DLD1 (cell line): ENCODE data around the gene ZDHHC3.

Experiments
- in situ Hi-C: cut with HindIII; loops from 2 replicates; pipeline ENCODE4 v1.10.0; 2017; ENCODE audit warnings: low sequenced_read_pairs

The ZDHHC3 gene

DNA sequence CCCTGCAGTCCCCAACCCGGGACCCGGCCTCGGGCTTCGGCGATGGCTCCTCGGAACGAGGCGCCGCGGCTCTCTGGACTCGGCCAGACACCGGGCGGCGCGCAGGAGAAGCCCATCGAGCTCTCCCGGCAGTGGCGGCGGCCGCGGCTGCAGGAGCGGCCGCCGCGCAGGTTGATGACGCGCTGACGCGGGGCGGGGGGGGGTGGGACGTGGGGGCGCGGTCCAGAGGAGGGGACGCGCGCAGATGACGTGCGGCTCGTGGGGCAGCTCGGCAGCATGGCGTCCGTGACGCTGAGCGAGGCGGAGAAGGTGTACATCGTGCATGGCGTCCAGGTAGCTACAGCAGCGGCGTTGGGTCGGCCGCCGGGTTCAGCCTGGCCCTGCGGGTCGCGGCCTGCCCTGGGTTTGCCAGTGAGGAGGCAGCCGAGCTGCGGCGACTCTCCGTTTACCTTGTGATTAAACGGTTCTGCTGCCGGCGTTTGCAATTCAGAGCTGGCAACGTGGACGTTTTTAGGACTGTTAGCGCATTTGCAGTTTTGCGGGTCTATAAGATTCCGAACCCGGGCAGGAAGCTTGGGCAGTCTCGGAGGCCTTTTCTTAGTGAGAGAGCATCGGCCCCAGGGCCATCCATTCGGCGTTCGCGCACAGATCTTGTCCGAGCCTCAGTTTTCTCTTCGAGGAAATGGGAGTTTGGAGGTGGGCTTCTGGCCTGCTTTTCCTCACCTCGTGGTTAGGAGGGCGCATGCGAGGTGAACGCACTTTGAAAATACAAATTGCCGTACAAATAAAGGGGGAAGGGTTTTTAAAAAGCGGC is at the start of gene ZDHHC3, which contains the start of gene EXOSC7:
TSS of gene ZDHHC3 (minus strand) at position 173 of the 814 bp plus-strand sequence. CDS start 16,738 bp downstream, outside the sequence.
TSS of gene EXOSC7 (plus strand) at position 243 of the 814 bp plus-strand sequence. CDS start at position 277, 34 bp downstream.
- in situ Hi-C loops: no loop called here

- in situ Hi-C loops: loop anchor here (25.0 kb wide), 1 partner anchor 488 kb away; no protein-coding TSS in a partner anchor
Observed at GRCh38 chr3:45024542-45025255, 48.7 kb upstream of the ZDHHC3 start.

DNA sequence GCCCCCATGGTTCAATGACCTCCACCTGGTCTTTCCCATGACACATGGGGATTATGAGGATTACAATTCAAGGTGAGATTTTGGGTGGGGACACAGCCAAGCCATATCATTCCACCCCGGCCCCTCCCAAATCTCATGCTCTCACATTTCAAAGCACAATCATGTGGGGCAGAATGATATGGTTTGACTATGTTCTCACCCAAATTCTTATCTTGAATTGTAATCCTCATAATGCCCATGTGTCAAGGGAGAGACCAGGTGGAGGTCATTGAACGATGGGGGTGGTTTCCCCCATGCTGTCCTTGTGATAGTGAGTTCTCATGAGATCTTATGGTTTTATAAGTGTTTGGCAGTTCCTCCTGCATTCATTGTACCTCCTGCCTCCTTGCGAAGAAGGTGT is 47.7 kb upstream of the ZDHHC3 start:
- in situ Hi-C loops: no loop called here

- in situ Hi-C loops: no loop called here
Observed at GRCh38 chr3:45021524-45022297, 45.7 kb upstream of the ZDHHC3 start.

- in situ Hi-C loops: no loop called here
Observed at GRCh38 chr3:45020534-45020933, 44.6 kb upstream of the ZDHHC3 start.

DNA sequence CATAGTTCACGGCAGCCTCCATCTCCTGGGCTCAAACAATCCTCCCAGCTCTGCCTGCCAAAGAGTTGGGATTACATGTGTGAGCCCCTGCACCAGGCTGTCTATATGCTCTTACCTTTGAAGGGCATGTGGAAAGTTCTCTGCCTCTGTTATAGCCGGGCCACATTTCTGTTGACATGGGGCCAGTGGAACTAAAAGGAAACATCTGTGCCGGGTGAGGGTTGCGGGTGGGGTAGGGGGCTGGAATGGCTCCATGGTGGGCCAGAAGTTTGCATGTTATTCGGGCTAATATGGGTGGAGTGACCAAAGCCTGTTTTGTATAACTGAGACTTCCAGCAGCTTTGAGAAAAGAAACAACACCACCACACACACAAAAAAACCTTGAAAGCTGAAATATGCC is 41.8 kb upstream of the ZDHHC3 start:
- in situ Hi-C loops: no loop called here

GRCh38 chr3:45016916-45017315 is 40.9 kb upstream of the ZDHHC3 start:
- in situ Hi-C loops: no loop called here

DNA sequence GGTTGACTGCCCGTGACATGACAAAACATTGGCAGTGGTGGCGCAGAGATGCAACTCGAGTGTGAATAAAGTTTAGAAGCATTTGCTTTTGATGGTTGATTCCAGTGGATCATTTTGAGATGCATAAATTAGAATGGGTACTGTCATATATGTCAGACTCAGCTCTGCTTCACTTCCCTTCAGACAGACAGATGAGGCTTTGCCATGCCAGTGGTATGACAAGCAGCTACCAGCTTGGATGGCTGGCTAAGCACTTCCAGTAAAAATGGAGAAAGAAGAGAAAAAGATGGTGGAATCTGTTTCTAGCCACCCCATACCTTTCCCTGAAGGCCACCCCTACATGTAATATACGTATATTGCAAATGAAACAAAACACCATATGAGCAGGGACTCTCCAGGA is 36.6 kb upstream of the ZDHHC3 start:
- in situ Hi-C loops: no loop called here

DNA sequence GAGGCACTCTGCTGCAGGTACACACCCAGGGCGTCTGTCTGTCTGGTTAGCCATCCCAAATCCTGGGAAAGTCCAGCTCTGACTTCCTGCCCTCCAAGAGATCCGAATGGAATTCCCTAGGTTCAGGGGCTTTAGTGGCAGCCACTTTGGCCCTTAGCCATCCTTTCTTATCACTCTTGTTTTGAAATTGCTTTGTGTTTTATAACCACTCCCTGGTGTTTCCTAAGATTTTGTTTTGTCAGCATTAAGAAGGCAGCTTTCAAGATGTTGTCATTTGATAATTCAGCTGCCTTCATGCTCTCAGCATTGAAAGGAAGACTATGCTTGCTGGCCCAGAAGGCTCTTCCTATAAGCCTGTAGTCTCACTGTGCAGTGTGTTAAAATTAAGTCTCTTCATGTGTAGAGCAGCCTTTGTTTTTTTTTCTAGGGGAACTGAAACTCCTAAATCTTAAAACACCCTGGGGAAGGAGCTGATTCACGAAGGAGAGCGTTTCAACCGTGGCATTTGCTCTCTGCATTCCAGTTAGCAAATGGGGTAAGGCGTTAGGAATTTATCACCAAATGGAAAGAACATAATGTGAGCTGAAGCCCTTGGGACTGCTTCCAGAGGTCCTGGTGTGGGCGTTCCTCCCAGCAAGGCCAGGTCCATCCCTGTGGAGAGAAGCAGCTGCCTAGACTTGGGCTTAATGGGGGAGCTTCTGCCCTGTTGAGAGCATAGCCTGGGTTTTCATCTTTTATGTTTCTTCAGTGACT is 36.0 kb upstream of the ZDHHC3 start:
- in situ Hi-C loops: no loop called here

DNA sequence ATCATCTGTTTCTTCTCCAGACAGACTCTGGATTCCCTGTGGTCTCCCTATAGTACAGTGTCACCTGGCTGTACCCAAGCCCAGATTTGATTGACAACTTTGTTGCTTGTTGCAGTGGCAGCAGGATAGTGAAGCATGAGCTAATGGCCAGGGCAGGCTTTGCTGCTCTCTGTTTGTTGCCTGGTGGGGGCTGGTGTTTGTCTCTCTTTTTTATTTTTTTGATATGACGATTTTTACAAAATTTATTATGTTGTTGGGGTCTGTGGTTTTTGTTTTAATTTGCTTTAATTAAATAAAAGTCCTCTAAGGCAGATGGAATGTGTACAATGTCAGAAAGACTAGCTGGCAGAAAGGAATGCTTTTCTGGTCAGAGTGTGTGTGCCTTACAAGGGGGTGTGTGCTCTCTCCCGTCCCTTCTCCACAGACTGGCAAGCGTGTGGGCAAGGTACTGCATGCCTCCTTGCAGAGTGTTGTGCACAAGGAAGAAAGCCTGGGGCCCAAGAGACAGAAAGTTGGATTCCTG is 34.9 kb upstream of the ZDHHC3 start:
- in situ Hi-C loops: no loop called here

DNA sequence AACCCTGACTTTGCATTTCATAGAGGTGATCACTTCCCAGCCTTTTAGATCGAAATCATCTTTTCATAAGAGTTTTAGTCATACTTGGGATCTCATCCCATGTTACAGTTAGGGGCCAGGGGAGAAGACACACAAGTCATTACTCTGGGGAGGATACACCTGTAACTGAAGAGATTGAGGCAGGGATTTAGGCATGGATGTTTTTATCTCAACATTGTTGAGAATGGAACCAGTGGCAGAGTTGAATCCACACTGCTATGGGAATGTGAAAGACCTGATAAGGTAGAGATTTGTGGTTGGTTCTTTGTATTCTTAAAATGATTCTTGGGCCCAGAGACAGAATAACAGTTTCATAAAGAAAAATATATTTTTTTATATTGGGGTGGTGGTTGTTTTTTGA is 33.9 kb upstream of the ZDHHC3 start:
- in situ Hi-C loops: no loop called here

DNA sequence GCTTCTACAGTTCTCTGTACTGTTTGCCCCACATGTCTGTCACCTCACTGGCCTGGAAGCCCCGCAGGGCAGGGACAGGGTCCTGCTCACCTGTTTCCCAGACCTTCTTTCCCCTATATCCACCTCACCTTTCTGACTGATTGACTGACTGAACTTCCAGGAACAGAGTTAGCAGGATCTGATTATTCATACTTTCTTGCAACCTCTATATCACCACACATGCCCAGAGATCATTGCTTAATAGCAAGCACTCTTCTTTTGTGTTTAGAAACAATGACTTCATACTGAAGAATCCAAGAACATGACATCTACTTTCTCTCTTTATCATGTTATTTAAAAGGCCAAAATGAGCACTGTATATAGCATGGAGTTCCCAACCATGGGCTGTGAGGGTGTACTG is 32.1 kb upstream of the ZDHHC3 start:
- in situ Hi-C loops: no loop called here

DNA sequence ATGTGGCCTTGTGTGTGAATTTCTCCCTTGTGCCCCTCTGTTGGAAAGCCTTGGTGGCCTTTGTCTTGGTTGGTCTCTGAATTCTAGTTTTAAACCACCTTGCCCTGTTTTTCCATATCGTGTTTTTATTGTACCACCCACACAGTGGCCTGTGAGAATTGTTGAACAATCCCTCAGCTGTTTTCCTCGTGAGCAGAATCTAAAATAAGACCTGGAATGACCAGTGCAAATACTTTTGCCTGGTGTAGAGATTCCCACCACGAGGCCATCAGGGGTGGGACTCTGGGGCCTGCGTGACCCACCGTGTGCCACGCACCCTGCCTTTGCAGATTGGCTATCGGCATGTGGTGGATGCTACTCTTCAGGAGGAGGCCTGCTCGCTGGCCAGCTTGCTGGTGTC is 31.1 kb upstream of the ZDHHC3 start:
- in situ Hi-C loops: no loop called here

GRCh38 chr3:45003859-45004258 is 27.9 kb upstream of the ZDHHC3 start:
- in situ Hi-C loops: no loop called here

DNA sequence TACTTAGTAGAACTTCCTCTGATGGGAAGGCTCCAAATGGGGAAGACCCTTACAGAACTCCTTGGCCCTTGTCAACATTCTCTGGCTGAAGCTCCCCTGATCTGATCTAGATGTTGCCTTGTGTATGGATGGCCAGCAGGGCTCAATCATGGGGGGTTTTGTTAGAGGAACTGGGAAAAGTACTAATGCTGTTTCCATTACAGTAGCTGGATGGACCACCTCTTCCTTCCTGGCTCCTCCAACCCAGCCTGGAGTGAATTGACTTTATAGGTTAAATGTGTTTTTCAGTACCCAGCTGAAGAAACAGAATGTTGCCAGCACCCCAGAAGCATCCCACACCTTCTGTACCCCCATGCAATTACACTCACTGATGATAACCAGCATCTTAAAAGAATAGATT is 27.4 kb upstream of the ZDHHC3 start:
- in situ Hi-C loops: no loop called here

- in situ Hi-C loops: no loop called here
Observed at GRCh38 chr3:45002720-45003119, 26.7 kb upstream of the ZDHHC3 start.

- in situ Hi-C loops: no loop called here
Observed at GRCh38 chr3:45002139-45002660, 26.2 kb upstream of the ZDHHC3 start.

- in situ Hi-C loops: no loop called here
Observed at GRCh38 chr3:45001738-45002137, 25.8 kb upstream of the ZDHHC3 start.

DNA sequence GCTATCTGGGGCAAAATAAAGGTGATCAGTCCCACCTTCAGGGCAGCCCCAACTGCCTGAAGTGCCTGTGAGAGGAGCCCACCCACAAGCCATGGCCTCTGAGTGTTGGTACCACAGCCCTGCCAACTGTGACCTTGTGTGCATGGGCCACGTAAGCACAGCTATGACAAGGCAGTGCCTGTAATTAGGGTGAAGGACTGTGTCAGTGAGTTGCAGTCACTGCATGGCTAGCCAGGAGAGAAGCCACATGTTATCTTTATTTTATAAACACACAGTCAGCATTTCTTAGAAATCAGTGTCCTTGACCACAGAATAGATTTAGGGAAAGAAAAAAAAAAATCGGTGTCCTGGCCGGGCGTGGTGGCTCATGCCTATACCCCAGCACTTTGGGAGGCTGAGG is 24.8 kb upstream of the ZDHHC3 start:
- in situ Hi-C loops: no loop called here

DNA sequence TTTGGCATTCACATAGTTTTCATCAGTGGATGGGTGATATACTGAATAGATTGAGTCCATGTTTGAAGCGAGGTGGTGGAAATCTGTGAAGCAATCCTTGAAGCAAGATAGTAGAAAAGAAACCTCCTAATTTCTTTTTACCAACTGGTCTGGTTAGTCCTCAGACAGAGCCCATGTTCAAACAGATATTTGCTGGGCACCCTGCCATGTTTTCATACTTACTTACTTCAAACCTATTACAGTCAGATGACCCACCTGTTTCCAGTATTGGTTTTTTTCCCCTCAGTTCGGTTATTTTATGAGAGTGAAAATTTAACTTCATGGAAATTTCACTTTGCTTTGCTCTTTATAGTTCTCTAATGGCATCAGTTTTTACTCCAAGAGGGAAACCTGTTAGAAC is 23.8 kb upstream of the ZDHHC3 start:
- in situ Hi-C loops: no loop called here
